ENCODE results near the gene PDGFB. TPM values are rescaled to one million over a fixed set of nuclear protein-coding genes. Genes with fewer than 3 reads are reported as not detected.

The PDGFB gene
- total and polyA plus RNA-seq, 2 donors (not counting 1 experiment from before 2014, with no cell fraction given), result 0.04 TPM; not detected in 1

GRCh38 chr22:39255449-39256185, 10.8 kb upstream of the PDGFB start:
- Mint-ChIP-seq H3K27me3 (peaks cover 38% of the 10 kb centered on the region), H3K9me3 (ENCODE audit: insufficient read depth) (no peaks in the 10 kb centered on the region), H3K27ac (no peak overlapping the region), H3K4me1 (peaks cover 11% of the 10 kb centered on the region), H3K4me3 (no peak overlapping the region)
- no peak for ATAC-seq (ENCODE audit: low read depth)
- peaks cover 10 to 14% of the 10 kb centered on the region in 2 donors for H3K4me1 ChIP-seq (ENCODE audit: control insufficient read depth in 2 of 2, insufficient read depth in 2 of 2, low read length in 2 of 2)
- no peaks in the 10 kb centered on the region for H3K79me2 ChIP-seq (ENCODE audit: control insufficient read depth, insufficient read depth, low read length)
- 85% methylated on average over 13 of the region's 16 CpGs for WGBS (ENCODE audit: insufficient coverage)
- H3K27ac ChIP-seq (ENCODE audit: low read length in 2 of 2), result no peak overlapping the region
- no peak overlapping the region for H2AFZ ChIP-seq (ENCODE audit: insufficient read depth, low read depth, low read length, poor library complexity, severe bottlenecking)
- intact Hi-C loops (cut with micrococcal nuclease), result no loop called here
- ChIA-PET CTCF (no interaction called here), POLR2A (no interaction called here)
- no peak overlapping the region for H3K4me3 ChIP-seq (ENCODE audit: control extremely low read depth in 1 of 5, extremely low read depth in 1 of 5, insufficient read depth in 1 of 5, low read depth in 2 of 5, low read length in 4 of 5)
- H3K9me3 ChIP-seq (ENCODE audit: control extremely low read depth in 1 of 3, control insufficient read depth in 2 of 3, insufficient read depth in 1 of 3, low read length in 2 of 3), result peaks cover 0 to 8% (median 0%) of the 10 kb centered on the region in 3 donors
- no peaks in the 10 kb centered on the region for H4K20me1 ChIP-seq (ENCODE audit: control insufficient read depth, insufficient read depth, low read length, poor library complexity, severe bottlenecking)
- H3K4me2 ChIP-seq (replicated peaks; ENCODE audit: low read depth, low read length, poor library complexity, severe bottlenecking), result no peak overlapping the region
- peaks cover 0 to 53% (median 22%) of the 10 kb centered on the region in 4 experiments for H3K27me3 ChIP-seq (replicated peaks in 1 of 4; ENCODE audit: control extremely low read depth in 1 of 4, control insufficient read depth in 3 of 4, insufficient read depth in 4 of 4, low read length in 3 of 4)
- no peak for DNase-seq
- no peak overlapping the region for H3K9ac ChIP-seq (ENCODE audit: low read length)
- no peaks in the 10 kb centered on the region for H3K36me3 ChIP-seq (replicated peaks in 1 of 2; ENCODE audit: control extremely low read depth in 1 of 2, control insufficient read depth in 1 of 2, extremely low read depth in 1 of 2, insufficient read depth in 2 of 2, low read length in 1 of 2)
- TF ChIP-seq, protein P1, sequence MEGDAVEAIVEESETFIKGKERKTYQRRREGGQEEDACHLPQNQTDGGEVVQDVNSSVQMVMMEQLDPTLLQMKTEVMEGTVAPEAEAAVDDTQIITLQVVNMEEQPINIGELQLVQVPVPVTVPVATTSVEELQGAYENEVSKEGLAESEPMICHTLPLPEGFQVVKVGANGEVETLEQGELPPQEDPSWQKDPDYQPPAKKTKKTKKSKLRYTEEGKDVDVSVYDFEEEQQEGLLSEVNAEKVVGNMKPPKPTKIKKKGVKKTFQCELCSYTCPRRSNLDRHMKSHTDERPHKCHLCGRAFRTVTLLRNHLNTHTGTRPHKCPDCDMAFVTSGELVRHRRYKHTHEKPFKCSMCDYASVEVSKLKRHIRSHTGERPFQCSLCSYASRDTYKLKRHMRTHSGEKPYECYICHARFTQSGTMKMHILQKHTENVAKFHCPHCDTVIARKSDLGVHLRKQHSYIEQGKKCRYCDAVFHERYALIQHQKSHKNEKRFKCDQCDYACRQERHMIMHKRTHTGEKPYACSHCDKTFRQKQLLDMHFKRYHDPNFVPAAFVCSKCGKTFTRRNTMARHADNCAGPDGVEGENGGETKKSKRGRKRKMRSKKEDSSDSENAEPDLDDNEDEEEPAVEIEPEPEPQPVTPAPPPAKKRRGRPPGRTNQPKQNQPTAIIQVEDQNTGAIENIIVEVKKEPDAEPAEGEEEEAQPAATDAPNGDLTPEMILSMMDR (IDR thresholded peaks at IDR 0.05), result no peak
- TF ChIP-seq EZH2 (IDR thresholded peaks at IDR 0.05; ENCODE audit: borderline replicate concordance, insufficient read depth, low read depth, low read length, poor library complexity, severe bottlenecking), result no peak

DNA sequence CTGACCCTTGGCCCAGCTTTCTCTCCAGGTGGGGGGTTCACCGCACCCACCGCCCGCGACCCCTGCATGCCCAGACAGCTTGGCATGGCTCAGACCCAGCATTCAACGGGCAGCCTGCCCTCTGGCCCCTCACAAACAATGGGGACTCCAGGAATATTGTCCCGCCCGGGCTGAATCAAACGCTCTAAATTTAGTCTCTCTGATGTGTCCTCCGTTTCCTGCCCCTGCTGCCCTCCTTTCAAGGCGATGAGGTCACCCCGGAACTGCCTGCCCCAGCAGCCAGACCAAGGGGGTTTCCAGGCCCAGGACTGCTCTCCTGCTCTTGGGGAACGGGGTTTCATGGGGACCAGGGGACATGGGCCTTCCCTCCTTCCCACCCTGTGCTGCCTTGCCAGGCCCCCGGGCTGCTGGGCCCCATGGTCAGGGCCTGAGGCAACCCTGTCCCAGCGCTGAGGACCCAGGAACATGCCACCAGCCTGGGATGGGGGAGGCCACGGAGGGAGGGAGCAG, 10.1 kb upstream of the PDGFB start:
- no peak for DNase-seq
- intact Hi-C loops (cut with micrococcal nuclease), result loop anchor here (5.0 kb wide), 1 partner anchor 83 kb away; no protein-coding TSS in a partner anchor
- no peak overlapping the region for H3K27ac ChIP-seq (ENCODE audit: low read length in 2 of 2)
- no peak overlapping the region for H3K4me3 Mint-ChIP-seq
- H2AFZ ChIP-seq (ENCODE audit: insufficient read depth, low read depth, low read length, poor library complexity, severe bottlenecking), result no peak overlapping the region
- peaks cover 46% of the 10 kb centered on the region for H3K27me3 Mint-ChIP-seq
- H3K4me2 ChIP-seq (replicated peaks; ENCODE audit: low read depth, low read length, poor library complexity, severe bottlenecking), result no peak overlapping the region
- H4K20me1 ChIP-seq (ENCODE audit: control insufficient read depth, insufficient read depth, low read length, poor library complexity, severe bottlenecking), result no peaks in the 10 kb centered on the region
- peaks cover 10 to 14% of the 10 kb centered on the region in 2 donors for H3K4me1 ChIP-seq (ENCODE audit: control insufficient read depth in 2 of 2, insufficient read depth in 2 of 2, low read length in 2 of 2)
- no peaks in the 10 kb centered on the region for H3K9me3 Mint-ChIP-seq (ENCODE audit: insufficient read depth)
- H3K9ac ChIP-seq (ENCODE audit: low read length), result no peak overlapping the region
- no peak overlapping the region for H3K4me3 ChIP-seq (ENCODE audit: control extremely low read depth in 1 of 5, extremely low read depth in 1 of 5, insufficient read depth in 1 of 5, low read depth in 2 of 5, low read length in 4 of 5)
- no peaks in the 10 kb centered on the region for H3K79me2 ChIP-seq (ENCODE audit: control insufficient read depth, insufficient read depth, low read length)
- peaks cover 0 to 9% (median 0%) of the 10 kb centered on the region in 3 donors for H3K9me3 ChIP-seq (ENCODE audit: control extremely low read depth in 1 of 3, control insufficient read depth in 2 of 3, insufficient read depth in 1 of 3, low read length in 2 of 3)
- WGBS (ENCODE audit: insufficient coverage), result 38% methylated on average over 15 of the region's 15 CpGs
- POLR2A ChIA-PET, result no interaction called here
- H3K27me3 ChIP-seq (replicated peaks in 1 of 4; ENCODE audit: control extremely low read depth in 1 of 4, control insufficient read depth in 3 of 4, insufficient read depth in 4 of 4, low read length in 3 of 4), result peaks cover 0 to 60% (median 26%) of the 10 kb centered on the region in 4 experiments
- CTCF ChIA-PET, result no interaction called here
- TF ChIP-seq, protein P1 (IDR thresholded peaks at IDR 0.05), result no peak
- TF ChIP-seq EZH2 (IDR thresholded peaks at IDR 0.05; ENCODE audit: borderline replicate concordance, insufficient read depth, low read depth, low read length, poor library complexity, severe bottlenecking), result no peak
- H3K36me3 ChIP-seq (replicated peaks in 1 of 2; ENCODE audit: control extremely low read depth in 1 of 2, control insufficient read depth in 1 of 2, extremely low read depth in 1 of 2, insufficient read depth in 2 of 2, low read length in 1 of 2), result no peaks in the 10 kb centered on the region
- no peak overlapping the region for H3K27ac Mint-ChIP-seq
- ATAC-seq (ENCODE audit: low read depth), result no peak
- peaks cover 11% of the 10 kb centered on the region for H3K4me1 Mint-ChIP-seq

Data from B cell (primary cell).